ENCODE results near the gene C4BPB.

- TF ChIP-seq CTCF (IDR thresholded peaks at IDR 0.05) (no peak), POLR2A (IDR thresholded peaks at IDR 0.05) (no peak)
Observed at GRCh38 chr1:207084232-207084631, 4.4 kb upstream of the C4BPB start.

Data from Peyer's patch (tissue), 4 donors.